Esophagus muscularis mucosa (tissue), 4 donors: ENCODE data around the gene TMEM258. TPM values are rescaled to one million over a fixed set of nuclear protein-coding genes. Genes with fewer than 3 reads are reported as not detected.

Experiments
- DNase-seq: peaks from one replicate; pipeline ENCODE4 v3.0.0-alpha.2; 2017; ENCODE audit errors: extremely low spot score
- H3K27ac ChIP-seq, 4 donors: fragments of 200-600 bp; sonication (generic); replicated peaks in 1 of 4; 1 replicate in 3 of 4; 2 replicates in 1 of 4; pipeline ENCODE4 v1.5.1; 2016 to 2019; ENCODE audit warnings: mild to moderate bottlenecking in 1 of 4
- H3K27me3 ChIP-seq, 4 donors: fragments of 200-600 bp; sonication (generic); one replicate each; pipeline versions ENCODE4 v1.5.1 to v1.6.0; 2016 to 2019
- H3K36me3 ChIP-seq, 4 donors: fragments of 200-600 bp; sonication (generic); one replicate each; pipeline ENCODE4 v1.5.1; 2016 to 2019
- H3K4me1 ChIP-seq, 4 donors: fragments of 200-600 bp; sonication (generic); one replicate each; pipeline ENCODE4 v1.5.1; 2016 to 2019
- H3K4me3 ChIP-seq, 4 donors: fragments of 200-600 bp; sonication (generic); 1 replicate in 2 of 4; 2 replicates in 2 of 4; pipeline ENCODE4 v1.5.1; 2016 to 2019; ENCODE audit warnings: mild to moderate bottlenecking in 4 of 4, moderate library complexity in 1 of 4
- H3K9me3 ChIP-seq, 4 donors: fragments of 200-600 bp; sonication (generic); 1 replicate in 3 of 4; 2 replicates in 1 of 4; pipeline ENCODE4 v1.5.1; 2016 to 2019
- EP300 ChIP-seq: sonication (generic); formaldehyde crosslinking; IDR thresholded peaks from one replicate; pipeline ENCODE4 v1.6.1; 2017; ENCODE audit warnings: antibody characterized with exemption
- POLR2A ChIP-seq: fragments of 450-650 bp; IDR thresholded peaks from one replicate; pipeline ENCODE4 v1.6.1; 2017; ENCODE audit warnings: antibody characterized with exemption, moderate library complexity, mild to moderate bottlenecking, low read depth
- POLR2AphosphoS5 ChIP-seq, 2 donors: sonication (generic); formaldehyde crosslinking; IDR thresholded peaks; one replicate each; pipeline ENCODE4 v1.6.1; 2017; ENCODE audit warnings: antibody characterized with exemption in 2 of 2
- WGBS: methylation state at CpG from one replicate; pipeline ENCODE4 v1.1.5; 2018; 5-methylcytosine and 5-hydroxymethylcytosine counted together
- intact Hi-C: fragments of 100-400 bp; cut with DNase I; formaldehyde crosslinking; loops from one replicate; pipeline ENCODE4 v1.15.1; 2023
- total RNA-seq, 4 donors: library from RNA; depleted of rRNA; stranded (reverse); fragments of >200 nt; gene quantifications; one replicate each; pipeline versions ENCODE4 v1.1.0 to v1.2.1, GENCODE V29; 2016
- TF ChIP-seq, protein P1 (sequence below), 3 experiments: fragments of 200-600 bp in 2 of 3; fragments of 450-650 bp in 1 of 3; sonication (generic) in 2 of 3; IDR thresholded peaks; one replicate each; pipeline ENCODE4 v1.5.1; 2017 to 2019; ENCODE audit warnings: antibody characterized with exemption in 3 of 3, mild to moderate bottlenecking in 2 of 3, moderate library complexity in 1 of 3

Gene TMEM258
- total RNA-seq, 4 donors from 2014 or later: 34.5 to 48.2 (median 43.8) TPM

GRCh38 chr11:61775606-61776554, 16.5 kb downstream of the TMEM258 start:
- Histone ChIP-seq H3K27me3 (peaks cover 0 to 7% (median 0%) of the 10 kb centered on the region in 4 donors), H3K9me3 (no peaks in the 10 kb centered on the region), H3K27ac (no peak overlapping the region), H3K36me3 (peaks cover 0 to 4% (median 0%) of the 10 kb centered on the region in 4 donors), H3K4me3 (no peak overlapping the region), H3K4me1 (peaks cover 9 to 15% (median 13%) of the 10 kb centered on the region in 4 donors)
- intact Hi-C loops: no loop called here
- TF ChIP-seq POLR2AphosphoS5 (IDR thresholded peaks at IDR 0.05) (no peak), POLR2A (no peak)
- TF ChIP-seq, protein P1, sequence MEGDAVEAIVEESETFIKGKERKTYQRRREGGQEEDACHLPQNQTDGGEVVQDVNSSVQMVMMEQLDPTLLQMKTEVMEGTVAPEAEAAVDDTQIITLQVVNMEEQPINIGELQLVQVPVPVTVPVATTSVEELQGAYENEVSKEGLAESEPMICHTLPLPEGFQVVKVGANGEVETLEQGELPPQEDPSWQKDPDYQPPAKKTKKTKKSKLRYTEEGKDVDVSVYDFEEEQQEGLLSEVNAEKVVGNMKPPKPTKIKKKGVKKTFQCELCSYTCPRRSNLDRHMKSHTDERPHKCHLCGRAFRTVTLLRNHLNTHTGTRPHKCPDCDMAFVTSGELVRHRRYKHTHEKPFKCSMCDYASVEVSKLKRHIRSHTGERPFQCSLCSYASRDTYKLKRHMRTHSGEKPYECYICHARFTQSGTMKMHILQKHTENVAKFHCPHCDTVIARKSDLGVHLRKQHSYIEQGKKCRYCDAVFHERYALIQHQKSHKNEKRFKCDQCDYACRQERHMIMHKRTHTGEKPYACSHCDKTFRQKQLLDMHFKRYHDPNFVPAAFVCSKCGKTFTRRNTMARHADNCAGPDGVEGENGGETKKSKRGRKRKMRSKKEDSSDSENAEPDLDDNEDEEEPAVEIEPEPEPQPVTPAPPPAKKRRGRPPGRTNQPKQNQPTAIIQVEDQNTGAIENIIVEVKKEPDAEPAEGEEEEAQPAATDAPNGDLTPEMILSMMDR (IDR thresholded peaks at IDR 0.05): no peak
- DNase-seq: no peak
- 73% methylated on average over 10 of the region's 20 CpGs for WGBS

GRCh38 chr11:61775106-61775505, 17.3 kb downstream of the TMEM258 start:
- WGBS: 100% methylated on average over 6 of the region's 6 CpGs
- DNase-seq: no peak
- TF ChIP-seq EP300: no peak
- TF ChIP-seq POLR2A: no peak
- TF ChIP-seq POLR2AphosphoS5 (IDR thresholded peaks at IDR 0.05): no peak
- TF ChIP-seq, protein P1 (IDR thresholded peaks at IDR 0.05): no peak
- intact Hi-C loops: no loop called here
- no peaks in the 10 kb centered on the region for H3K9me3 ChIP-seq
- peaks cover 9 to 15% (median 13%) of the 10 kb centered on the region in 4 donors for H3K4me1 ChIP-seq
- no peak overlapping the region for H3K4me3 ChIP-seq
- H3K36me3 ChIP-seq: peaks cover 0 to 4% (median 0%) of the 10 kb centered on the region in 4 donors
- peaks cover 0 to 7% (median 0%) of the 10 kb centered on the region in 4 donors for H3K27me3 ChIP-seq
- no peak overlapping the region for H3K27ac ChIP-seq

- peaks cover 0 to 7% (median 0%) of the 10 kb centered on the region in 4 donors for H3K27me3 ChIP-seq
- no peaks in the 10 kb centered on the region for H3K9me3 ChIP-seq
- WGBS: 85% methylated on average over 12 of the region's 12 CpGs
- intact Hi-C loops: no loop called here
- peaks cover 9 to 19% (median 16%) of the 10 kb centered on the region in 4 donors for H3K4me1 ChIP-seq
- TF ChIP-seq, protein P1 (IDR thresholded peaks at IDR 0.05): no peak
- TF ChIP-seq EP300: no peak
- TF ChIP-seq POLR2AphosphoS5 (IDR thresholded peaks at IDR 0.05): no peak
- TF ChIP-seq POLR2A: no peak
- H3K36me3 ChIP-seq: no peaks in the 10 kb centered on the region
- H3K27ac ChIP-seq: no peak overlapping the region
- DNase-seq: no peak
- H3K4me3 ChIP-seq: no peak overlapping the region
These were observed 18.0 kb downstream of the TMEM258 start for GRCh38 chr11:61774411-61774810.

GRCh38 chr11:61773809-61774208, 18.6 kb downstream of the TMEM258 start:
- 86% methylated on average over 15 of the region's 18 CpGs for WGBS
- no peak for TF ChIP-seq POLR2A
- TF ChIP-seq POLR2AphosphoS5 (IDR thresholded peaks at IDR 0.05): no peak
- no peak for TF ChIP-seq EP300
- TF ChIP-seq, protein P1 (IDR thresholded peaks at IDR 0.05): no peak
- H3K9me3 ChIP-seq: no peaks in the 10 kb centered on the region
- peaks cover 0 to 7% (median 0%) of the 10 kb centered on the region in 4 donors for H3K27me3 ChIP-seq
- intact Hi-C loops: no loop called here
- H3K27ac ChIP-seq: no peak overlapping the region
- peaks cover 9 to 20% (median 17%) of the 10 kb centered on the region in 4 donors for H3K4me1 ChIP-seq
- no peak overlapping the region for H3K4me3 ChIP-seq
- DNase-seq: no peak
- H3K36me3 ChIP-seq: no peaks in the 10 kb centered on the region
